22Rv1 (cell line): ENCODE data around the gene LIPA.

Experiments
- CTCF ChIP-seq: fragments of 450-650 bp; IDR thresholded peaks from 2 replicates; pipeline ENCODE4 v1.5.1; 2017; ENCODE audit warnings: mild to moderate bottlenecking
- ZFX ChIP-seq: fragments of 450-650 bp; IDR thresholded peaks from 2 replicates; pipeline ENCODE4 v1.6.1; 2017; ENCODE audit warnings: antibody characterized with exemption, borderline replicate concordance

GRCh38 chr10:89228146-89228545 lies 23.4 kb downstream of the LIPA start:
- no peak for TF ChIP-seq CTCF
- TF ChIP-seq ZFX, result no peak
